Measurements from ENCODE around the gene P3H3. TPM values are rescaled to one million over a fixed set of nuclear protein-coding genes. Genes with fewer than 3 reads are reported as not detected.

The P3H3 gene
- total and polyA plus RNA-seq, 2 experiments from 2014 or later = 16.4 to 38.2 TPM

- TF ChIP-seq CTCF (conservative IDR thresholded peaks at IDR 0.05; ENCODE audit: low read depth in 2 of 2) (no peak), EZH2phosphoT487 (IDR thresholded peaks at IDR 0.05; ENCODE audit: unreplicated experiment) (no peak), EZH2 (IDR thresholded peaks at IDR 0.05; ENCODE audit: low read depth, unreplicated experiment) (no peak)
Observed at GRCh38 chr12:6818645-6819044, 9.6 kb upstream of the P3H3 start (continued).

- Histone ChIP-seq H3K36me3 (ENCODE audit: insufficient read depth) (no peaks in the 10 kb centered on the region), H3K4me1 (ENCODE audit: insufficient read depth) (peaks cover 47% of the 10 kb centered on the region), H4K20me1 (replicated peaks; ENCODE audit: insufficient read depth) (no peaks in the 10 kb centered on the region), H3K9me2 (ENCODE audit: insufficient read depth) (no peaks in the 10 kb centered on the region), H3K79me2 (replicated peaks; ENCODE audit: insufficient read depth) (no peaks in the 10 kb centered on the region), H2AFZ (no peak overlapping the region), H3K4me2 (peak overlapping the region; percentile 94), H3F3A (replicated peaks; ENCODE audit: low read depth) (peaks cover 12% of the 10 kb centered on the region; the same call in 1 of the 2 replicates), H3K27me3 (ENCODE audit: insufficient read depth) (peaks cover 36% of the 10 kb centered on the region), H3K4me3 (no peak overlapping the region), H3K27ac (ENCODE audit: low read depth) (no peak overlapping the region)
- Mint-ChIP-seq H3K36me3 (ENCODE audit: low read depth) (no peaks in the 10 kb centered on the region), H3K4me1 (peaks cover 53% of the 10 kb centered on the region), H3K4me3 (peak overlapping the region; percentile 45; the same call in 2 of the 3 replicates), H3K9me3 (no peaks in the 10 kb centered on the region), H3K27ac (no peak overlapping the region), H3K27me3 (ENCODE audit: insufficient read depth, low read depth, poor library complexity) (peaks cover 37% of the 10 kb centered on the region)
- DNase-seq (ENCODE audit: low spot score) (no peak), ATAC-seq (peak; percentile 3; the same call in 2 of the 3 replicates)
- no peak for TF ChIP-seq ZNF331 (CRISPR knock-in tag; IDR thresholded peaks at IDR 0.05; ENCODE audit: low read depth)
- no peak for TF ChIP-seq CTCF (conservative IDR thresholded peaks at IDR 0.05; ENCODE audit: low read depth in 2 of 2)
- no peak for TF ChIP-seq REST (IDR thresholded peaks at IDR 0.05; ENCODE audit: unreplicated experiment)
- TF ChIP-seq JUNB (IDR thresholded peaks at IDR 0.05; ENCODE audit: unreplicated experiment) = no peak
- TF ChIP-seq NANOG (IDR thresholded peaks at IDR 0.05; ENCODE audit: borderline replicate concordance) = no peak
- TF ChIP-seq ZNF462 (CRISPR knock-in tag; IDR thresholded peaks at IDR 0.05) = no peak
- no peak for TF ChIP-seq CREB1 (CRISPR knock-in tag; IDR thresholded peaks at IDR 0.05; ENCODE audit: low read depth)
Observed at GRCh38 chr12:6819106-6820030, 8.8 kb upstream of the P3H3 start.
